B cell (primary cell): ENCODE measurements around the gene HOTAIR. TPM values are rescaled to one million over a fixed set of nuclear protein-coding genes. Genes with fewer than 3 reads are reported as not detected.

Source experiments
- ATAC-seq: fragments of 200-7000 bp; cut with Tn5 transposase; one replicate; pipeline ENCODE4 v1.10.0; 2021; ENCODE audit warnings: low read depth, mild to moderate bottlenecking, moderate number of reproducible peaks, moderate library complexity
- CTCF ChIA-PET: fragments of 350-600 bp; sonication (Branson Sonifier 250); formaldehyde crosslinking; loops from one replicate; lab custom pipeline; 2021; ENCODE audit warnings: antibody characterized with exemption, inconsistent platforms; lab: Charles Lee
- POLR2A ChIA-PET: fragments of 350-600 bp; sonication (Branson Sonifier 250); formaldehyde crosslinking; loops from one replicate; lab custom pipeline; 2021; ENCODE audit warnings: antibody characterized with exemption; lab: Charles Lee
- DNase-seq: peaks from one replicate; pipeline ENCODE4 v3.0.0; 2013
- H2AFZ ChIP-seq: 2 replicates; pipeline ENCODE4 v1.6.1; 2012; ENCODE audit warnings: mild to moderate bottlenecking, low read depth, low read length; ENCODE audit not compliant: insufficient read depth, poor library complexity, severe bottlenecking
- H3K27ac ChIP-seq, 2 donors: 1 replicate in 1 of 2; 2 replicates in 1 of 2; pipeline ENCODE4 v1.5.1; 2012 to 2013; ENCODE audit warnings: low read length in 2 of 2, mild to moderate bottlenecking in 2 of 2, moderate library complexity in 1 of 2
- H3K27me3 ChIP-seq, 4 experiments: fragments of 200-600 bp in 1 of 4; sonication (generic) in 1 of 4; replicated peaks in 1 of 4; 1 replicate in 2 of 4; 2 replicates in 2 of 4; pipeline versions ENCODE4 v1.6.1 to v1.7.0; 2013 to 2016; ENCODE audit warnings: low read length in 3 of 4, mild to moderate bottlenecking in 2 of 4, mixed read lengths in 1 of 4, moderate library complexity in 1 of 4; ENCODE audit not compliant: insufficient read depth in 4 of 4, control insufficient read depth in 3 of 4; ENCODE audit errors: control extremely low read depth in 1 of 4
- H3K36me3 ChIP-seq, 2 experiments: replicated peaks in 1 of 2; 1 replicate in 1 of 2; 2 replicates in 1 of 2; pipeline versions ENCODE4 v1.6.1 to v1.7.1; 2013; ENCODE audit warnings: low read length in 1 of 2; ENCODE audit not compliant: insufficient read depth in 2 of 2, control insufficient read depth in 1 of 2; ENCODE audit errors: control extremely low read depth in 1 of 2, extremely low read depth in 1 of 2
- H3K4me1 ChIP-seq, 2 donors: fragments of 200-600 bp in 1 of 2; sonication (generic) in 1 of 2; 1 replicate in 1 of 2; 2 replicates in 1 of 2; pipeline versions ENCODE4 v1.5.1 to v1.6.1; 2013 to 2017; ENCODE audit warnings: low read length in 2 of 2; ENCODE audit not compliant: control insufficient read depth in 2 of 2, insufficient read depth in 2 of 2
- H3K4me2 ChIP-seq: replicated peaks from 2 replicates; pipeline ENCODE3; 2012; ENCODE audit warnings: mild to moderate bottlenecking, low read depth, low read length; ENCODE audit not compliant: poor library complexity, severe bottlenecking
- H3K4me3 ChIP-seq, 5 experiments: fragments of 200-600 bp in 1 of 5; sonication (generic) in 1 of 5; 1 replicate in 3 of 5; 2 replicates in 2 of 5; pipeline versions ENCODE4 v1.5.1 to v1.7.0; 2011 to 2016; ENCODE audit warnings: low read length in 4 of 5, mild to moderate bottlenecking in 4 of 5, low read depth in 2 of 5, control low read depth in 1 of 5, moderate library complexity in 1 of 5; ENCODE audit not compliant: insufficient read depth in 1 of 5; ENCODE audit errors: control extremely low read depth in 1 of 5, extremely low read depth in 1 of 5
- H3K79me2 ChIP-seq: fragments of 200-600 bp; sonication (generic); one replicate; pipeline ENCODE4 v1.6.0; 2016; ENCODE audit warnings: low read length; ENCODE audit not compliant: control insufficient read depth, insufficient read depth
- H3K9ac ChIP-seq: fragments of 200-600 bp; sonication (generic); 2 replicates; pipeline ENCODE4 v1.6.1; 2017; ENCODE audit warnings: mild to moderate bottlenecking, low read length, moderate library complexity
- H3K9me3 ChIP-seq, 3 donors: one replicate each; pipeline versions ENCODE4 v1.6.1 to v1.7.1; 2013; ENCODE audit warnings: low read length in 2 of 3; ENCODE audit not compliant: control insufficient read depth in 2 of 3, insufficient read depth in 1 of 3; ENCODE audit errors: control extremely low read depth in 1 of 3
- H4K20me1 ChIP-seq: 2 replicates; pipeline ENCODE4 v1.6.0; 2012; ENCODE audit warnings: mild to moderate bottlenecking, low read length; ENCODE audit not compliant: insufficient read depth, control insufficient read depth, poor library complexity, severe bottlenecking
- H3K27ac Mint-ChIP-seq: one replicate; pipeline ENCODE4 v1.8.0; 2021; ENCODE audit warnings: mixed read lengths
- H3K27me3 Mint-ChIP-seq: one replicate; pipeline ENCODE4 v1.8.0; 2021; ENCODE audit warnings: mixed read lengths
- H3K4me1 Mint-ChIP-seq: one replicate; pipeline ENCODE4 v1.8.0; 2021; ENCODE audit warnings: mixed read lengths
- H3K4me3 Mint-ChIP-seq: one replicate; pipeline ENCODE4 v1.8.0; 2021; ENCODE audit warnings: mixed read lengths
- H3K9me3 Mint-ChIP-seq: one replicate; pipeline ENCODE4 v1.8.0; 2022; ENCODE audit warnings: mixed read lengths; ENCODE audit not compliant: insufficient read depth
- CTCF ChIP-seq: fragments of 200-600 bp; IDR thresholded peaks from one replicate; pipeline ENCODE4 v1.8.0; 2022; ENCODE audit warnings: antibody characterized with exemption, mild to moderate bottlenecking
- EZH2 ChIP-seq: IDR thresholded peaks from 2 replicates; pipeline ENCODE4 v1.6.1; 2012; ENCODE audit warnings: borderline replicate concordance, low read depth, mild to moderate bottlenecking, moderate library complexity, low read length; ENCODE audit not compliant: insufficient read depth, poor library complexity, severe bottlenecking
- WGBS: methylation state at CpG from one replicate; pipeline ENCODE4 v1.1.5; 2013; ENCODE audit warnings: missing lambda C conversion rate; ENCODE audit not compliant: insufficient coverage; 5-methylcytosine and 5-hydroxymethylcytosine counted together
- intact Hi-C: fragments of 100-400 bp; cut with micrococcal nuclease; formaldehyde crosslinking; loops from one replicate; pipeline ENCODE4 v1.10.0; 2022
- polyA plus RNA-seq: library from polyadenylated mRNA; depleted of rRNA; stranded (reverse); fragments of >200 nt; gene quantifications from 2 replicates; pipeline ENCODE4 v1.2.3, GENCODE V29; 2012
- small RNA-seq: library from RNA; depleted of rRNA; stranded (forward); fragments of <200 nt; gene quantifications from one replicate; pipeline ENCODE3, GENCODE V24; 2012; ENCODE audit warnings: low replicate concordance, low read depth; ENCODE audit not compliant: insufficient read length
- total RNA-seq, 2 donors: library from RNA; stranded (reverse); fragments of 120-200 nt in 1 of 2; gene quantifications; 1 replicate in 1 of 2; 2 replicates in 1 of 2; pipeline versions ENCODE4 v1.2.3 to v1.2.4, GENCODE V29; 2013 to 2022

HOTAIR gene
- total and polyA plus RNA-seq, 2 donors (not counting 1 experiment from before 2014, with no cell fraction given), result not detected

- intact Hi-C loops, result no loop called here
- Histone ChIP-seq H2AFZ (no peak overlapping the region), H4K20me1 (no peaks in the 10 kb centered on the region), H3K36me3 (no peaks in the 10 kb centered on the region), H3K9me3 (no peaks in the 10 kb centered on the region), H3K4me2 (no peak overlapping the region), H3K4me3 (no peak overlapping the region), H3K4me1 (no peaks in the 10 kb centered on the region), H3K9ac (no peak overlapping the region), H3K27ac (no peak overlapping the region), H3K79me2 (no peaks in the 10 kb centered on the region), H3K27me3 (peaks cover 0 to 29% (median 21%) of the 10 kb centered on the region in 4 experiments)
- H3K9me3 Mint-ChIP-seq, result no peaks in the 10 kb centered on the region
- H3K4me1 Mint-ChIP-seq, result no peaks in the 10 kb centered on the region
- peaks cover 63% of the 10 kb centered on the region for H3K27me3 Mint-ChIP-seq
- no peak overlapping the region for H3K4me3 Mint-ChIP-seq
- WGBS, result no CpG with 5 or more reads among the region's 5 CpGs
- no peak overlapping the region for H3K27ac Mint-ChIP-seq
- CTCF ChIA-PET, result interaction anchor here (1.0 kb wide), 1 partner anchor 8 kb away, joined by 5 read pairs; no protein-coding TSS in a partner anchor
- TF ChIP-seq EZH2, result no peak
- no peak for TF ChIP-seq CTCF
- no peak for ATAC-seq
- no peak for DNase-seq
- POLR2A ChIA-PET, result no interaction called here
Observed at GRCh38 chr12:53916788-53917655, 57.7 kb downstream of the HOTAIR start.

Small RNA genes within 50 kb of the gene (small RNA-seq; reads per million reads assigned to genes)
- gene AC012531.3 (not detected), gene AC012531.4 (not detected), gene MIR196A2 (not detected), gene RF01905 (not detected), gene RF01906 (not detected)

Other genes with a start within 250 kb of the HOTAIR start
- gene CALCOCO1, start 247.5 kb downstream of the HOTAIR start, total RNA-seq, result 171 and 179 TPM in 2 replicates
- gene CALCOCO1, start 247.5 kb downstream of the HOTAIR start, polyA plus RNA-seq, result 163 and 169 TPM in 2 replicates
- gene CISTR, start 223.0 kb downstream of the HOTAIR start, total RNA-seq, result not detected in 2 replicates
- not detected in 2 replicates for gene CISTR, start 223.0 kb downstream of the HOTAIR start, polyA plus RNA-seq
- not detected in 2 replicates for gene HOXC13, start 36.1 kb downstream of the HOTAIR start, total RNA-seq
- gene HOXC13, start 36.1 kb downstream of the HOTAIR start, polyA plus RNA-seq, result not detected in 2 replicates
- not detected in 2 replicates for gene HOXC12, start 20.1 kb downstream of the HOTAIR start, total RNA-seq
- gene HOXC12, start 20.1 kb downstream of the HOTAIR start, polyA plus RNA-seq, result not detected in 2 replicates
- gene HOXC11, start 1.8 kb downstream of the HOTAIR start, total RNA-seq, result not detected in 2 replicates
- not detected in 2 replicates for gene HOXC11, start 1.8 kb downstream of the HOTAIR start, polyA plus RNA-seq
- not detected in 2 replicates for gene HOXC10, start 10.2 kb upstream of the HOTAIR start, total RNA-seq
- gene HOXC10, start 10.2 kb upstream of the HOTAIR start, polyA plus RNA-seq, result not detected in 2 replicates
- not detected in 2 replicates for gene HOXC9, start 25.2 kb upstream of the HOTAIR start, total RNA-seq
- gene HOXC9, start 25.2 kb upstream of the HOTAIR start, polyA plus RNA-seq, result not detected in 2 replicates
- not detected in 2 replicates for gene HOXC8, start 34.0 kb upstream of the HOTAIR start, total RNA-seq
- gene HOXC8, start 34.0 kb upstream of the HOTAIR start, polyA plus RNA-seq, result not detected in 2 replicates
- not detected in 2 replicates for gene HOXC6, start 53.5 kb upstream of the HOTAIR start, total RNA-seq
- gene HOXC6, start 53.5 kb upstream of the HOTAIR start, polyA plus RNA-seq, result not detected in 2 replicates
- gene HOXC5, start 58.1 kb upstream of the HOTAIR start, total RNA-seq, result not detected in 2 replicates
- not detected in 2 replicates for gene HOXC5, start 58.1 kb upstream of the HOTAIR start, polyA plus RNA-seq
- 6.4 and 6.5 TPM in 2 replicates for gene HOXC4, start 78.9 kb upstream of the HOTAIR start, total RNA-seq
- gene HOXC4, start 78.9 kb upstream of the HOTAIR start, polyA plus RNA-seq, result 1.0 and 4.3 TPM in 2 replicates
- gene SMUG1, start 214.0 kb upstream of the HOTAIR start, total RNA-seq, result 37.5 and 42.3 TPM in 2 replicates
- 25.0 and 31.9 TPM in 2 replicates for gene SMUG1, start 214.0 kb upstream of the HOTAIR start, polyA plus RNA-seq